Measurements from ENCODE around the gene TPK1. TPM values are rescaled to one million over a fixed set of nuclear protein-coding genes. Genes with fewer than 3 reads are reported as not detected.

Gene TPK1
- total RNA-seq, 1 donor from 2014 or later, result 3.5 TPM

- H3K27me3 Mint-ChIP-seq (ENCODE audit: low read depth), result peaks cover 3% of the 10 kb centered on the region
- no peak overlapping the region for H3K27ac Mint-ChIP-seq (ENCODE audit: unreplicated experiment)
- H3K4me1 Mint-ChIP-seq (ENCODE audit: low read depth), result peaks cover 6% of the 10 kb centered on the region
- no peaks in the 10 kb centered on the region for H3K36me3 Mint-ChIP-seq (ENCODE audit: low read depth)
- DNase-seq (ENCODE audit: low spot score), result no peak
- no peak overlapping the region for H3K4me3 Mint-ChIP-seq (ENCODE audit: unreplicated experiment)
- TF ChIP-seq CTCF (IDR thresholded peaks at IDR 0.05), result no peak
- H3K9me3 Mint-ChIP-seq (ENCODE audit: low read depth), result peaks cover 3% of the 10 kb centered on the region
These were observed 335.6 kb downstream of the TPK1 start for GRCh38 chr7:144500225-144500624.

- Mint-ChIP-seq H3K27me3 (ENCODE audit: low read depth) (no peaks in the 10 kb centered on the region), H3K4me1 (ENCODE audit: low read depth) (peaks cover 6% of the 10 kb centered on the region), H3K4me3 (ENCODE audit: unreplicated experiment) (no peak overlapping the region), H3K9me3 (ENCODE audit: low read depth) (peaks cover 4% of the 10 kb centered on the region), H3K27ac (ENCODE audit: unreplicated experiment) (no peak overlapping the region), H3K36me3 (ENCODE audit: low read depth) (no peaks in the 10 kb centered on the region)
- DNase-seq (ENCODE audit: low spot score), result no peak
- TF ChIP-seq CTCF (IDR thresholded peaks at IDR 0.05), result no peak
These were observed 338.6 kb downstream of the TPK1 start for GRCh38 chr7:144497282-144497681.

GRCh38 chr7:144494355-144494754, 341.5 kb downstream of the TPK1 start:
- Mint-ChIP-seq H3K9me3 (ENCODE audit: low read depth) (peaks cover 4% of the 10 kb centered on the region), H3K27ac (ENCODE audit: unreplicated experiment) (no peak overlapping the region), H3K36me3 (ENCODE audit: low read depth) (no peaks in the 10 kb centered on the region), H3K4me3 (ENCODE audit: unreplicated experiment) (no peak overlapping the region), H3K27me3 (ENCODE audit: low read depth) (no peaks in the 10 kb centered on the region), H3K4me1 (ENCODE audit: low read depth) (peaks cover 6% of the 10 kb centered on the region)
- no peak for DNase-seq (ENCODE audit: low spot score)
- TF ChIP-seq CTCF (IDR thresholded peaks at IDR 0.05), result no peak

- no peak for TF ChIP-seq CTCF (IDR thresholded peaks at IDR 0.05)
- no peak for DNase-seq (ENCODE audit: low spot score)
- Mint-ChIP-seq H3K27me3 (ENCODE audit: low read depth) (peaks cover 3% of the 10 kb centered on the region), H3K27ac (ENCODE audit: unreplicated experiment) (no peak overlapping the region), H3K9me3 (ENCODE audit: low read depth) (peaks cover 5% of the 10 kb centered on the region), H3K4me1 (ENCODE audit: low read depth) (no peaks in the 10 kb centered on the region), H3K4me3 (ENCODE audit: unreplicated experiment) (no peak overlapping the region), H3K36me3 (ENCODE audit: low read depth) (no peaks in the 10 kb centered on the region)
These were observed 346.3 kb downstream of the TPK1 start for GRCh38 chr7:144489504-144489903.

- Mint-ChIP-seq H3K9me3 (ENCODE audit: low read depth) (peaks cover 6% of the 10 kb centered on the region), H3K27ac (ENCODE audit: unreplicated experiment) (no peak overlapping the region), H3K4me3 (ENCODE audit: unreplicated experiment) (no peak overlapping the region), H3K27me3 (ENCODE audit: low read depth) (peaks cover 3% of the 10 kb centered on the region), H3K36me3 (ENCODE audit: low read depth) (no peaks in the 10 kb centered on the region), H3K4me1 (ENCODE audit: low read depth) (no peaks in the 10 kb centered on the region)
- no peak for TF ChIP-seq CTCF (IDR thresholded peaks at IDR 0.05)
- no peak for DNase-seq (ENCODE audit: low spot score)
These were observed 346.9 kb downstream of the TPK1 start for GRCh38 chr7:144488977-144489376.

All from chondrocyte (in vitro differentiated cells).